RPMI8226 (cell line): Measurements from ENCODE around the gene KRT36.

Source experiments
- DNase-seq: peaks from one replicate; pipeline ENCODE4 v3.0.0-alpha.2; 2015

Gene KRT36

DNA sequence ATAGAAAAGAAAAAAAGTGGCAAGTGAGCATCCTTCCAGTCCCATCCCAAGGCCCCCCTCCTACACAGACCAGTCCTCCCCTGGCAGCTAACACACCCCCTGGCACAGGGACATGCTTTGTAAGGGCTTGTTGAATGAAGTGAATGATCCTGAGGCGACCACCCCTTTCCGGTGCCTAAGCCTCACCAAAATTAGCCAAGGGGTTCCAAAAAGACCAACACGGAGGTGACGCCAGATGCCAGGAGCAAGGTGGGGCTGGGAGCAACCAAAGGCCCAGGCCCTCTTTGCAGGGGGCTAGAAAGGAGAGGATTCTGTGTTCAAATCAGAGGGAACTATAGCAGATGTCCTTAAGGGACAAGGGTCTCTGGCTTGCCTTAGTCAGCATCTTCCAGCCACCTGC is 14.3 kb downstream of the KRT36 start:
- DNase-seq: no peak

DNA sequence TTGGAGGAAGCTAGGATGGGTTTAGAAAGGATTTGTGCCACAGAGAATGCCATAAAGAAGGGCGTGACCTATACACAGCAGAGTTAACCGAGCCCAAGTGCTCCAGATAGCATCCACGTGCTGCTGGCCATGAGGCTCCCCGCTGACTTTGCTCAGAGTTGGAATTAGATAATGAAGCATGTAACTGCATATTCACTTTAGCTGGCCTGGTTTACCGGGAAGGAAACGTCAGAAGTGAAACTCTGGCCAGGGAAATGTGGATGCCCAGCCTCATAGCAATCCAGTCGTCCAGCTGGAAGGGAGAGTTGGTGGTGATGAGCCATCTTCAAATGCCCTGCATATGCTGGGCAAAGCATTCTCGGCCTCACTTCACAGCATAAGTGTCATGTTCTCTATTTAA is 14.8 kb downstream of the KRT36 start:
- DNase-seq: no peak

DNA sequence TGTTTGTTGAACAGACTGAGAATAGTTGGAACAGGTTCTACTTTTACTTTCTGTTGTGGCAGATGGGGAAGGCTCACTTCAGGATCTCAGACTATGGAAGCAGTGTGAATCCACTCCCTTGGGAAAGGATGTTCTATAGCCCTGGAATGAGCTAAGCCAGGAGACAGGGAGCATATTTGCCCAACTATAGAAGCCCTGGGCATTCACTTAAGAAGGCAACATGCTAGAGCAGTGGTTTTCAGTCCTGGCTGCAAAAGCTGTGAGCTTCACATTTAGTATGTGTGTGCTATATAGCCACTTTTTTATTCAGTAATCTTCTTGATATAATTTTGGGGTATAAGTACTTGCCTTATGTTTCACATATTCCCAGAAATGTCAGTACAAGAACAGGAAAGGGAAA is 21.4 kb downstream of the KRT36 start:
- DNase-seq: no peak

DNA sequence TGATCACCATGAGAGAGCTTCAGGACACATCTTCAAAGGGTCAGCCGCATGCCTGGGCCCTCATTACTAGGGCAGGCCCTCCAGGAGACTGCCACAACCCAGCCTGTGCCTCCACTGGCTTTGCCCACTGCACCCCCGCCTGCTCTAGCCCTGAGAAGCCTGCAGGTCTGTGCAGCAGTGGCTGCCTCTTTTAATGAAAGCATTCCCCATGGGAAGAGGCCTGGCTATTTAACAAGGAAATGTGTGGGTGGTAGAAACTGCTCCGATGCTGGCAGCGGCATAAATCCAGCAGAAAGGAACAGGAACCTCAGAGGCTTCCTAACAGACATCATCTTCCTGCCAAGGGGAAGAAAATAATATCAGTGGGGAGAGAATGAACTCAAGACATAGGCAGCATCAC is 22.1 kb downstream of the KRT36 start:
- DNase-seq: no peak

DNA sequence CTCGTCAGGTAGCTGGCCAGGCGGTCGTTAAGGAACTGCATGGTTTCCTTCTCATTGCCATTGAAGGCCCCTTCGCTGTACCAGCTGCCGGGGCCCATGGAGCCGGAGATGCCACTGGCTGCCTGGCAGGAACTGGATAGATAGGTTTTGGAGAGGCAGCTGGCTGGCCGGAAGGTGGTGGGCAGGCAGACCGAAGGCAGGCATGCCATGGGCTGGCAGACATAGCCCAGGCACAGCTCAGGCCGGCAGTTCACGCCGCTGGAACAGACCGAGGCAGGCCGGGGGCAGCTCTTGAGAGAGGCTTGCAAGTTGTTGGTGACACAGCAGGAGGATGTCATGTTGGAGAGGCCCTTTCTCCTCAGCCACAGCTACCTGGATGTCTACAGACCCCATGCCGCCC is 22.7 kb downstream of the KRT36 start, which contains the start of gene KRT32:
Gene KRT32 (minus strand): TSS at position 399 of the 400 bp plus-strand sequence. CDS start 61 bp downstream, at position 338.
- no peak for DNase-seq

DNA sequence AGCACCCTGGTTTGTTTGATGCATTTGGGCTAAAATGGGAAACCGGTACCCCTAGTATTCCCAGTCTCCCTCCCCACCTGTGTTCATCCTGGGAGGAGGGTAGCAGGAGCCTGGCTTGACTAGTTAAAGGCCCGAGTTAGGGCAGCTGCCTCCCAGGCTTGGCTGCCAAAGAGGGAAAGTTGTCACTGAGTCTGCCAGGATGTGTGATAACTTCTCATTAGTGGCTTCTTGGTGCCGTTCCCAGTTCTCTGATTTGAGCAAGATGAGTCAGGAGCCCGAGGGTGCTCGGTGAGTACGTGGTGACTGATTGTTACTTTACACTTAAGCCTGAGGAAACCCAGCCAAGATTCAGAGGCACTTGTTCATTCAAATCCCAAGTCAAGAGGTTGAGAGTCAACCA is 25.0 kb downstream of the KRT36 start:
- DNase-seq: peak; percentile 31

DNA sequence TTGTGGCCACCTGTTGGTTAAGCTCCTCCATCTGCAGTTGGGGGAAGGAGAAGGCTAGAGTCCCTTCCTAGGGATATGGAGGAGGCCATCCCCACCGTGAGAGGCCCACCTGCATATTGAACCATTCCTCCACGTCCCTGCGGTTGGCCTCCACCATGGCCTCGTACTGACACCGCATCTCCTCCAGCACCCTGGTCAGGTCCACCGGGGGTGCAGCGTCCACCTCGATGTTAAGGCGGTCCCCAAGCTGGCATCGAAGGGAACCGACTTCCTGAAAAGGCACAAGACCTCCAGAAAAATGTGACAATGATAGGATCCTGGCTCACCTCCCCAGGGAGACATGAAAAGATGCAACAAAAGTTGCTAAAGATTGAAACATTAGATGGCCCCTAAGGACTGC is 25.5 kb downstream of the KRT36 start:
- no peak for DNase-seq

DNA sequence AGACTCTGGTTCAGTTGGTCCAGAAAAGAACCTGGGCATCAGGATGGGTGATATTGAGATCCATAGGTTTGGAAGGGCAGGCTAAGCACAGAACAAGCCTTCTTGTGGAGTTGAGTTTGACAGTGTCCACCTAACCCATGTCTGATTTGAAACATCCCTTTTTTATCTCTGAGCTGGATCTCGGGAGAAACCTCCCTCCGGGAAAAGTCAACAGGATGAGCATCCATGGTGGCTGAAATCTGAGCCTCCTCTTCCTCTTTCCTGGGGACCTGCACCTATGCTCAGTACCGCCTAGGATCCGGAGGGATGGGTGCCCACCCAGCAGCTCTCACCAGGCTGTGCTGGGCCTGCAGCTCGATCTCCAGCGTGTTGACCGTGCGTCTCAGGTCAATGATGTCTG is 26.0 kb downstream of the KRT36 start:
- no peak for DNase-seq

DNA sequence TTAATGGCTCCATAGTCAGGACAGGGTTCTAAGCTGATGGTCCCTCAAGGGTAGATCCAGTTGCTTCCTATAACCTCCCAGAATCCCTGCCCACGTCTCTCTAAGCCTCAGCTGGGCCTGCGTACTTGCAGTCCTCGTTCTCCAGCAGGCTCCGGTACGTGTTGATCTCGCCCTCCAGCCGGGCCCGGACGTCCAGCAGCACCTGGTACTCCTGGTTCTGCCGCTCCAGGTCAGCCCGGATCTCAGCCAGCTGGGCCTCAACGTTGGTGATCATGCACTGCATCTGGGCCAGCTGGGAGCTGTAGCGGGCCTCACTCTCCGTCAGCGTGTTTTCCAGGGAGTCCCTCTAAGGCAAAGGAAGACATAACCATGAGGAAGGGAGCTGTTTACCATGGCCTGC is 27.0 kb downstream of the KRT36 start:
- no peak for DNase-seq

DNA sequence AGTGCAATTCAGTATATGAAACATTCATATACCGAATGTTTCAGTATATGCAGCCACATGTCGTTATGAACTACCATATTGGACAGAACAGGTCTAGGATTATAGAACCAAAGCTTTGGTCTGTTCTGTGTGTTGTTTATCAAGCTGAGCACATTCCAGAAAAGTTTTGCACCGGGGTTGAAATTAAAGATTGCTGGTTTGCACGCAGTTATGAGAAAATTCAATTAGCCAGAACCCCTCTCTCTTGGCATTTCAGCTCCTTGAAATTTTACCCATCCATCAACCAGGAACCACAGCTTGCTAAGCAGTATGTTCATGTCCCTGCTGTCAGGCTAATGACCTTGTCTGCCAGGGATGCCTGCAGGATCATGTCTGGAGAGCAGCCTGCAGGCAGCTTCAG is 32.0 kb downstream of the KRT36 start:
- DNase-seq: no peak

DNA sequence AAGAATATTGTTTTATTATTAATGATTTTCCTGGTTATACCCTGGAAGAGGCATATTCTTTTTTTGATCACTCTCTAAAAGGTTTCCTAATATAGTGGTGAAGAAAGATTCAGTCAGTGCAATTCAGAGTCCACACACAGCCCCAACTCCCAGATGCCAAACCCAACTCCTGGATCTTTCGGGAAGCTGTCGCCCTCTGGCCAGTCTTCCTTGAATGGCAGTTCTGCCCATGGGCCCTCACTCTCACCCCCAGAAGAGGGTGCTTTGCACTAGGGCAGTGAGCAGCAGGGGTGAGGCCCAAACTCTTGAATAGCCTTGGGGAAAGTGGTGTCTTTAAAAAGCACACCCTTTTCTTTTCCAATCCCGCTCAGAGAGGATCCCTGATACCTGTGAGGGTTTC is 33.5 kb downstream of the KRT36 start:
- DNase-seq: no peak

DNA sequence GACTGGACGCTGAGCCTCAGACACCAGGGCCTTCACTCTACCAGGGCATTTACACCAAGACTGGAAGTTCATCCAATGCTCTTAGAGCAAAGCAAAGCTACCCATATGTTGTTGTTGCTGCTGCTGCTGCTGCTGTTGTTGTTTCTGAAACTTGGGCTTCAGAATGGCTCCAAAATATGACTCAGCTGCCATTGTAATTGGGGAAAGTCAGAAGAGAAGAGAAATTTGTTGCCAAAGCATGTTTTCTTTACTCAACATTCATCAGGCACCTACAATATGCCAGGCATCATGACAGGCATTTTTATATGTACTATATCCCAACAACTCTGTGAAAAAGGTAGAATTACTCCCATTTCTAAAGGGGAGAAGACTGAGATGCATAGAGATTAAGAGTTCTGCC is 34.5 kb downstream of the KRT36 start:
- DNase-seq: no peak

DNA sequence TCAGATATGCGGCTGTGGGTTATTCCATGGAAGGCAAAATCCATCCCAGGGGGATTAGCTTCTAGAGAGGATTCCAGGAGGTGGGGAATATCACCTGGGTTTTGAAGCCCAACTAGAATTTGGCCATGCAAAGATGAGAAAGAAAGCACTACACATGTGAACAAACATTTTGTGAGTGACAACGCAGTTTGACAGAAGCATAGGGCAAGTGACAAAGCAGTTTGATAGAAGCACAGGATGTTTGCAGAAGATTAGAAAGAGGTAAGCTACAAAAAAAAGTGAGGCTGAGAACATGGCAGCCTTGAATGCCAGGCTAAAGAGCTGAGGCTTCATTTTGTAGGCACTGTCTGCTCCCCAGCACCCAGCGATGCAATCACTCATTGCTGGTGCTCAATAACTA is 36.6 kb downstream of the KRT36 start:
- DNase-seq: no peak

DNA sequence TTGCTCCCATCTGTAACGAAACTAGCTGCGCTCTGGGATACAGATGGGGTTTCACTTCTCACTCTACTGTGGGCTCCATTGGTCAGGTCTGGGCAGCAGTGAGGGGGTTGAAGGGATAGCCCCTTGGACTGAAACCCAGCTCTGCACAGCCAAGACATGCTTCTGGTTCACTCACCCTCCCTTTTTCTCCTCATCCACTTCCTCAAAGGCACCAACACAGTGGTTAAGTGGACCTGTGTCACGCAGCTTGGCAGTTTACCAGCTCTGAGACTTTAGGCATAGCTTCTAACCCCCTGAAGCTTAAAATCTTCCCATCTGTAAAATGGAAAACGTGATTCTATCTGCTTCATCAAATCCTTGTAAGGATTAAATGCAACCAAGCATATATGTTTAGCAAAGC is 37.4 kb downstream of the KRT36 start:
- peak; percentile 43 for DNase-seq

DNA sequence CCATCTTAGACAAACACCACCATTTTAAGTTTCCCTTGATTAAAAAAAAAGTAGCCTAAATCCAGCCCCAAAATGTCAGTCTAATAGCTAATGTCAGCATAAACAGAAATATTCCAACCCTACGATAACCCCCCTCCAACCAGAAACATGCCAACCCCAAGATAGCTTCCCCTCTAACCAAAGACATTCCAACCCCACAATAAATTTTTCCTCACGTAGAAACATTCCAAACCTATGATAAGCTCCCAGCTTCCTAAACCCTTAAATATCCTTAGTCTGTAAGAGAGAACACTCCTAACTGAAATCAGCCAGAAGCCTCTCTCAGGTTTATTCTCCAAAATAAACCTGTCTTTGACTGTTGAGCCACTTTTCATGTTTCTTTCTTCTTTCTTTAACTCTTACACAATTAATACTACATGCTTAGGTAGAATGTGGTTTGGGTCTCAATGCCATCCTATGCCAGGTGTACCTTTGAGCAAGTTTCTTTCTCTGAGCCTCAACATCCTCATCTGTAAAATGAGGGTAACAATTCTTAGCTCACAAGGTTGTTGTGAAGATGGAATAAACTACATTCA is 38.5 kb downstream of the KRT36 start:
- DNase-seq: no peak

DNA sequence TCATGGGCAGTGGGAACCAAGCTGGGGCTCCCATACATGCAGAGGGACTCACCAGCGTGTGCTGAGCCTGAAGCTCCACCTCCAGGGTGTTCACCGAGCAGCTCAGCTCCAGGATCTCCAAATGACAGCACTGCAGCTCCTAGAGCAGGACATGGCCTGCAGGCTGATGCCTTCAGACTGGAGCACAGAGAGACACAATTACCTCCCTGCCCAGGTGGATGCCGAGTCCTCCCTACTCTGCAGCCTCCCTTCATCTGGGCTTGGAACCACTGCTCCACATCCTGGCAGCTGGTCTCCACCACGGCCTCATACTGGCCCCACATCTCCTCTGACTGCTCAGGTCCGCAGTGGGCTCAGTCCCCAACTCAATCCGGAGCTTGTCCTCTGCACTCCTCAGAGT is 40.7 kb downstream of the KRT36 start:
- DNase-seq: no peak

DNA sequence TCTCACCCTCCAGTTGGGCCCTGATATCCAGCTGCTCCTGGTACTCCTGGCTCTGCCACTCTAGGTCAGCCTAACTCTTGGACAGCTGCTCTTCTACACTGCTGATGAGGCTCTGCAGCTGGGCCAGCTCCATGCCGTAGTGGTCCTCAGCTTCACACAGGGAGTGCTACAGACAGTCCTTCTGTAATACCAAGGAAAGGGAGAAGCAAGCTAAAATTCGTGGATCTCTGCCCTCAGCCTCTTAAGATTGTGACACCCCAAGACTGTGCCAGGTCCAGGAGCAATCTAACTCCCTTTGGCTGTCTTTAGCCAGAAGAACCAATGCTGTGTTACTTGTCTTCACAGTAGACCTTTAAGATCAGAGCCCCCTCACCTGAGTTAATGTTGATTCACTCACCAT is 41.2 kb downstream of the KRT36 start:
- no peak for DNase-seq

DNA sequence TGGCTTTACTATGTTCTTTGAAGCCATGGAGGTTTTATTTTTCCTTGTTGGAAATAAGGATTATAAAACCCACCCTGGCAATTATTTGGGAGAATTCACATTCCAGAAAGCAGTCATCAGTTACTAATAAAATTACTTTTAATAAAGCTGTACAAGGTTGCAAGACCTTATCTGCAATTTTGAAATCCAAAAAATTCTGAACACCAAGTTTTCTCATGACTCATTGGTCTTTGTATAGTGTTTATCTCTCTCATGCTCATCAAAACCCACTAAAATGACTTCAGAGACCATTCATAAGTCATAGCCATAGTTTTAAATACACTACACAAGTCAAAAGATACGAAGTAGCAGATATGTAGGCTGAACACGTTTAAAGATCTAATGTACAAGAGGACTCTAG is 42.9 kb downstream of the KRT36 start:
- DNase-seq: no peak

DNA sequence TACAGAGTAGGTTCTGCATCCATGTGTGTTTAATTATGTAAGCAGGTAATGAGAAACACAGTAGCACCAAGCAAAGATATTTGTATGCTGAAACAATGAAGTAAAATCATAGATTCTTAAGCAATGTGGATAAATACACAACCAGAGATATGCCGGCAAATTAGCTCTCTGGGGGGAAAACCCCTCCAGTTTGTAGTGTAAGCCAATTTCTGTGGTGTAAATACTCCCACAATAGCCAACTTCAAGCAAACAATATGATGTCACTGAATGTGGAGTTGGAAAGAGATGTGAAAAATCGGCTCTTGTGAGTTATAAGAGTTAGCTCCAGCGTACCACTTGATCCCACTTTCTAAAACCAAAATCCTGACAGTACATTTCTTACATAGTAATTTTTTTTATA is 45.1 kb downstream of the KRT36 start:
- DNase-seq: no peak

DNA sequence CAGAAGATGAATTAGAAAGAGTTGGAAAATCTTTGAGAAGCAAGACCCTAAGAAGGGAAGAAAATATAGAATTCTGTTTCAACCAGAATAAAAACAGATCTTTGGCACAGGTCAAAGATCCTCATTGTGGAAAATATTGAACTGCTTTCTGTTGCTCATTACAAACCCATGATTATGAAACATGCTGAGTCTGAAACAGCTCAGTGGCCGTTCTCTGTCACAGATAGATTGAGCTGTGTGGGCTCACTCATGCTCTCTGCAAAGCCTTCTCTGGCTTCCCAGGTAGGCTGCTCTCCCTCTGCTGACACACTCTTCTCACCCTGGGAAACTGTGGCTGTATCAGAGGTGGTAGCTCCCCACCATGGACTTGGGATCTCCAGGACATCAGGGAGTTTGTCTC is 45.5 kb downstream of the KRT36 start:
- no peak for DNase-seq

DNA sequence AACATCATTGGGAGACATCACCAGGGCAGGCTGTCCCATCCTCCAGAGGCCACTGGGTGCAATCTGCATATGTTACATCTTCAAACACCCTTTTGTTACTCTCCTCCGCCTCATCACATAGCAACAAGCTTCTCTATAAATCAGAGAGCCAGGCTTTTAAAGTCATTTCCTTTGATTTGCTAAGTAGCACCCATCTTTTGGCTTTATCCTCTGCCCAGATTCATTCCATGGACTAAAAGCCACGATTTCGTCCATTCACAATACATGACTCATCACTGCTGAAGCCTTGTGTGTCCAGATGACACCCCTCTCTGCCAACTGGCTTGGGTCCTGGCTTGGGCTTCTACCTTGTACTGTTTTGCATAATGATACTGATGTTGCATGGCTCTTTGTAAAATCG is 47.0 kb downstream of the KRT36 start:
- DNase-seq: no peak

DNA sequence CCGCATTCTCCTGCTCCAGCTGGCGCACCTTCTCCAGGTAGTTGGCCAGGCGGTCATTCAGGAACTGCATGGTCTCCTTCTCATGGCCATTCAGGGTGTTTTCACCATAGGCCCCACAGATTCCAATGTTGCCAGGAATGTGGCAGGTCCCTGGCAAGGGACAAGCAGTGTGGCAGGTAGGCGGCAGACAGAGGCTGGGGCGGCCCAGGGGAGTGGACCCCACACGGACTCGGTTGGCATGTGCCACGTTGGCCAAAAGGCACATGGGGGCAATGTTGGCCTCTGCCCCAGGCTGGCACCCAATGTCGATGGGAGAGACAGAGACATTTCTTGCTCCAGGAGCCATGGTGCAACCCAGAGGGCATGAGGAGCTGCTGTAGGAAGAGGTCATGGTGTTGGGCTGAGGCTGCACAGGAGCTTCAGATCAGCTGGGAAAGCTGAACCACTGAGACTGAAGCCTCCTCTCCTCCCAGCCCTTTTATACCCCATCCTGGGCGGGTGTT is 49.1 kb downstream of the KRT36 start, which contains the start of gene KRT38:
Gene KRT38 (minus strand): TSS at position 453 of the 503 bp plus-strand sequence. CDS start 62 bp downstream, at position 391.
- no peak for DNase-seq

DNA sequence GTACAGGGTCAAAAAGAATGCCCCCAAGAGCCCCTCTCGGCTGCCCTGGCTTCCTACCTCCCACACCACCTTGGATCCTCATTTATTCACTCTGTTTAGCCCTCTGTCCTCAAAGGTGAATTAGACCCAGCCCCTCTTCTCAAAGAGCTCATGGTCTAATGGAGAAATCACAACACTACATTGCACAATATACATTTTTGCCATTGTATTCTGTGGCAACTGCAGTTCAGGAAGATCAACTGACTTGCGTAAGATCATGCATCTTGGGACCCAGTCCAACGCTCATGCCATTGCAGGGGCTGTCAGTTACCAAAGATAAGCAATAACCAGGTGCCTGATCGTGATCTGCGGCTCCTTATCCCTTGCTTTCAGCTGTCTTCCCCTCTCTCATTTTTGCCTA is 50.3 kb downstream of the KRT36 start:
- no peak for DNase-seq

DNA sequence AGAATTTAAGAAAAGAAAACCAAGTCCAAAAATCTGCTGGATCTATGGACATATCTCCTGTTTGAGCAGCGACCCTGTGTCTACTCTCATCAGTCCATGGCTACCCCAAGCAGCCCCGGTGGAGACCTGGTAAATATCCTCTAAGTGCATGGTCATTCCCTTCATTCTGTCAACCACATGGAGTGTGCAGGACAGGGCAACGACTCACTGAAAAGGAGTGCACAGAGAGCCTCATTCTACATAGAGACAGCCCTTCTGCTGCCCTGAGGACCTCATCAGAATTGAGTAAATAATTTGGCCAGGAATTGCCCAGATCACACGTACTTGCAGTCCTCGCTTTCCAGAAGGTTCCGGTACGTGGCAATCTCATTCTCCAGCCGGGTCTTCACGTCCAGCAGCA is 51.9 kb downstream of the KRT36 start:
- no peak for DNase-seq

DNA sequence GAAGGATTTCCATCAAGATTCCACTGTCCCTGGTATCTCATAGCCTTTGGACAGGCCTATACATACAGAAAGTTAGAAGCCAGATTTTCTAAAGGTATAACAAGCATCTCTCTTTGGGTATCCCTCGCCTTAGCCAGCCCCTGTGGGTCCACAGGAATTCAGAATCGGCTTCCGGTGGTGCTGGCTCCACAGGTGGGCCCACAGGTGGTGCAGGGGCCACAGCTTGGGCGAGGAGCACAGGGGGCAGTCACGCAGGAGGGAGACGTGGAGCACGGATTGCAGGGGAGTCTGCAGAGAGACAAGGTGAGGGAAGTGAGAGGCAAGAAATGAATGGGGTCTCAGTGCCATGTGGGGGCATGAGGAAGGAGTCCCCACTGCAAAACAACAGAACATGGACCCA is 52.5 kb downstream of the KRT36 start:
- no peak for DNase-seq
